HG03103 (cell line): ENCODE results near the gene TMEM235.

Experiments used
- ATAC-seq: cut with Tn5 transposase; IDR thresholded peaks from one replicate; pipeline ENCODE4 v1.9.1; 2021; ENCODE audit warnings: low read depth; ENCODE audit not compliant: unreplicated experiment

Gene TMEM235

DNA sequence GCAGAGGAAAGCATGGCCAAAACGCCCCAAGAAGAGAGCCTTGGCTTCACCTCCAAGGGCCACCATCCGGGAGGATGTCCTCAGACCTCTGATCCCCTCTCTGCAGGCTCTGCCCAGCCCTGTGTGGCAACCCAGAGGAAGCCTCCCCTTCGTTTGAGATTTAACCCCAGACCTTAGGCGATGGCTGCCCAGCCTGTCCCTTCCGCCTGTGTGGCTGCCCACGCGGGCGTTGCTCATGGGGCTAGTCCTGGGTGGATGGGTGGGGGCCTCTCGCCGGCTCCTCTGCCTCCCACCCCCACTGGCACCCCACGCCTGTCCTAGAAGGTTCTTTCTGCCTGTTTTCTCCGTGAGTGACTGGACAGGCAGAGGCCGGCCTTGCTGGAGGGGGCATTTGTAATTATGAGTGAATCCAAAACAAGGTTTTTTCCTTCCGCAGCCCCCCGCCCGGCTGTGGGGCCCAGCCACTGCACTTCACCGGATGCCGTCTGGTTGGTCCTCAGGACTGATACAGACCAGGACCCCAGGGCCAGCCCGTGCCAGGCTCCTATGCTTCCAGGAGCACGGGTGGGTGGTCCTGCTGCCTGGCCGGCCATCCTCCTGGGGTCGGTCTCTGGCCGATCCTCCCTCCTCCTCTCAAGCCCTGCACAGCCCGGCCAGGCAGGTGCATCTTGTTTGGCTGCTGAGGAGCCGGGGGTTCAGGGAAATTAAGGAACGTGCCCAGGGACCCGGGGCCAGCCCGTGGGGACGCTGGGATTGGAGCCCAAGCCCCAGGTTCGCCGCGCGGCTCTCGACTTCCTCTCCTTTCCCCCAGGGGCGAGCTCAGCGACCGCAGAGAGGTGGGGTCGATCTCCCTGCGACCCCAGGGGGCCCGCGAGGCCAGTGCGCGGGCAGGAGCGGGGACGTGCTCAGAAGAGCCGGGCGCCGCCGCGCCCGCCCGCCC, at the start of gene TMEM235:
Gene TMEM235 (plus strand): TSS at position 636 of the 940 bp plus-strand sequence. CDS start 393 bp downstream, outside the sequence.
- no peak for ATAC-seq

DNA sequence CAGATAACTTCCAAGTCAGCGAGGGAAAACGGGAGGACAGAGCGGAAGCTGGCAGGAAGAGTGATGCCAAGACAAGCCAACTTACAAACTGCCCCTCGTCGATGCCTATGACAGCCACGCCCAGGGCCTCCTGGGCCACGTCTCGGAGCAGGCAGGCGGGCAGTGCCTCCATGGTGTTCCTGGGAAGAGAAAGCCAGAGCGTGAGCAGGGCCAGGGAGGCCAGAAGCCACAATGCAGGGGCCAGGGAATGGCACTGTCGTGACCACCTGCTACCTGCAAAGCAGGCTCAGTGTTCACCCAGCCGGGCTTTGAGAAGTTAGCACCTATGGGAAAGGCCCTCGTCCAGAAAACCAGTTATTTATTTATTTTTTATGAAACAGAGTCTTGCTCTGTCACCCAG, 48.9 kb upstream of the TMEM235 start:
- no peak for ATAC-seq

GRCh38 chr17:78183916-78184315, 47.5 kb upstream of the TMEM235 start:
- no peak for ATAC-seq

- ATAC-seq = no peak
Measured at GRCh38 chr17:78184351-78184750, 47.1 kb upstream of the TMEM235 start.

DNA sequence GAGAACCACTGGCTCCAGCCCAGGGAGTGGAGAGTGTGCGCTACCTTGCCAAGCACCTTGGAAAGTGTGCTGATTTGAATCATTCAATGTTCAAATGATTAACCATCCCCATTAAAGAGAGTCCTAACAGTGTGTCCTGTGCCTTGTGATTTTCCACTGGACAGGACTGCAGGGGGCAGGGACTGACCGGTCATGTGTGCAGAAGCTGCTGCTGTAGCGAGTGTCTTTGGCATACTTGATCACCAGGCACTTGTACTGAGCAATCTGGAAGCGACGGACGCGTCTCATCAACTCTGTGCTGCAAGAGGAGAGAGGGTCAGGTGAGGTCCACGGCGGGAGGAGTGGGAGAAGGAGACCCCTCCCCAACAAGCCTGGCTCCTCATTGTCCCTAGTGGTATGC, 46.6 kb upstream of the TMEM235 start:
- no peak for ATAC-seq

DNA sequence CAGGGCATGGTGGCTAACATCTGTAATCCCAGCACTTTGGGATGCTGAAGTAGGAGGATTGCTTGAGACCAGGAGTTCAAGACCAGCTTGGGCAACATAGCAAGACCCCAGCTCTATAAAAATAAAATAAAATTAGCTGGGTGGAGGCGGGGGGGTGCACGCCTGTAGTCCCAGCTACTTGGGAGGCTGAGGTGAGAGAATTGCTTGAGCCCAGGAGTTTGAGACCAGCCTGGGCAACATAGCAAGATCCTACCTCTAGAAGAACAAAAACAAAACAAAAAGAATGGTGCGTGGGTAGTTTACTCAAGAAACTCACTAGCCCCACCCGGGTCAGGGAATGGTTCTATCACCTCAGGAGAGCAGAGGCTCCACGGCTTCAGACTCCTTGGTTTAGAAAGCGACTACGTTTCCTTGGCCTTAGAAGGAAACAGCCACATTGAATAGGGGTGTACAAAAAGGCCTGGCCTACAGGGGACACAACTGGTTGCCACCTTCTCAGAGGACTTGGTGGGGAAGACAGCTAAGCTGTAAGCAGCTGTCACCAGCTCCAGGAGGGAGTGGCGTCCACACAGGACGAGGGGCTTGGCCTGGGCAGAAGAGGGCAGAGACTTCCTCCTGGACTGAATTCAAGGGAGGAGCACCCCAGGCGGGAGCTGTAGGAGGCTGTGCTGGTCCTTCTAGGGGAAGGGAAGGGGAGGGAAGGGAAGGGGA, 45.3 kb upstream of the TMEM235 start:
- ATAC-seq = no peak

DNA sequence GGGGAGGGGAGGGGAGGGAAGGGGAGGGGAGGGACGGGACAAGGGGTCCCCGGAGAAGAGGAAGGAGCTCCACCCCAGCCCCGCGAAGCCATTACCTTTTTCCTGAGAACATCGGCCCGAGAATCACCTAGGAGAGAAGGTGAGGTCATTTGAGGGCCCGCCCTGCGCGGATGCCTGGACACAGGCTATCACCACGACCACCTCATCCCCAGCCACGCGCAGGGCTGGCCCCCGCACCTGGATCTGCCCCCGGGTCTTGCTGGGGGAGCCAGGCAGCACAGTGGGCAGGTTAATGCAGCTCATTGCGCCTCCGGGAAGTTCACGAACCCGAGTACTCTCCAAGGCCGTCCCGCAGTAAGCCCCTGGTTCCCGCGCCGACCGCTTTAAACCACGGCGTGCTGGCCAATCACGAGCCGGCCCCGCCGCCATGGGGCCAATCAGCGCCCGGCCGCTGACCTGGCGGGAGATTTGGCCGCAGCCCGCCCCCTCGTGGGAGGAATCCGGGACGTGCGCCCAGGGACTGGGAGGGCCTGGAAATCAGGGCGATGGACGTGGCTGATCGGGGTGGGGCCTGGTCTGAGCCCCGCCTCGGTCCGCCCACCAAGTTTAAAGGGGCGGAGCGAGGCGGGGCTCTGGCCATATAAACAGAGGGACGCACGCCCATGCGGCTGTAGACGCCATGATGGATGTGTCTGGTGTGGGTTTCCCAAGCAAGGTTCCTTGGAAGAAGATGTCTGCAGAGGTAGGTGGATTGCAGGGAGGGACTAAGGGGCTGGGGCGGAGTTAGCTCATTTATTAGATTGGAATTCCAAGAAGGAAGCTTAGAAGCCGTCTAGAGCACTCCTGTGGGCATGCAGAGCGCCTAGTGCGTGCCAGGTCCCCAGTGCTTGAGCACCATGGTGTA, 44.5 kb upstream of the TMEM235 start, which contains the start of the genes AFMID and TK1:
Gene AFMID (plus strand): TSS at position 671 of the 904 bp plus-strand sequence. CDS start 9 bp downstream, at position 680.
Gene TK1 (minus strand): TSS at position 361 of the 904 bp plus-strand sequence. CDS start 58 bp downstream, at position 303.
- ATAC-seq = peak; percentile 88

GRCh38 chr17:78196716-78197115, 34.7 kb upstream of the TMEM235 start:
- no peak for ATAC-seq

GRCh38 chr17:78197147-78197832, 34.1 kb upstream of the TMEM235 start:
- no peak for ATAC-seq

DNA sequence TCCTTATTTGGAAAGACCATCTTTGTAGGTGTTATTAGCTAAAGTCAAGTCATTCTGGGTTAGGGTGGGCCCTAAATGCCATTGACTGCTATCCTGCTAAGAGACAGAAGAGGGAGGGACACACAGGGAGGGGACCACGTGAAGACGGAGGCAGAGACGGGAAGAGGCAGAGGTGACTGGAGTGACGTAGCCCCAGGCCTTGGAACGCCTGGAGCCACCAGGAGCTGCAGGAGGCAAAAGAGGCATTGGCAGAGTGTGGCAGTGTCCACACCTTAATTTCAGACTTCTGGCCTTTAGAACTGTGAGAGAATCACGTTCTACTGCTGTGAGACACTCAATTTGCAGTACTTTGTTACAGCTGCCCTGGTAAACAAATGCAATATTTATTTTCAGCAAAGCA, 31.0 kb upstream of the TMEM235 start:
- no peak for ATAC-seq

GRCh38 chr17:78202666-78203065, 28.8 kb upstream of the TMEM235 start:
- ATAC-seq = no peak

DNA sequence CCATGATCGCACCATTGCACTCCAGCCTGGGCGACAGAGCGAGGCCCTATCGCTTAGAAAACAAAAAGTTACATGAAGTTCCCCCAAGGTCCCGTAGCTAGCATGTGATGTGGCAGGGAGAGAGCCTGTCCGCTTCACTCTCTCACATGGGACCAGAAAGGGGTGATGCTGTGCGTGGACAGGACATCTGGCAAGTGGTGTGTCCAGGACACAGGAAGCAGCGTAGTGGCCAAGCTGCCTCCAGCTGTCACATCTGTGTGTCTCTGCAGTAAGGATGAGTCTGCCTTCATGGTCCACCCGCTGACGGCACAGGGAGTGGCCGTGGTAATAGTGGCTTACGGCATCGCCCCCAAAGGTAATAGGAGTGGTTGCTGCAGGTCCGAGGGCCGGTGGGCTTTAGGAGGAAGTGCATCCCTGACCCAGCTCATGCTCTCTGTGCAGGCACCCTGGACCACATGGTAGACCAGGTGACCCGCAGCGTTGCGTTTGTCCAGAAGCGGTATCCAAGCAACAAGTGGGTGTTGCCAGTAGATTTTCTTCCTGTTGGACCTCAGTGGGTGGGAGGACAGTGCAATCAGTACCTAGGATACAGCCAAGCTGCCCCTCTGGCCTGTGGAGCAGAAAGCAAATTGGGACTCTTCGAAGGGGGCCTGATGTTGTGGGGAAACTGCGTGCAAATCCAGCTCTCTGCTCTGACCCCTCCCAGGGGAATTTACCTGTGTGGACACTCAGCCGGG, 26.9 kb upstream of the TMEM235 start:
- ATAC-seq = no peak

DNA sequence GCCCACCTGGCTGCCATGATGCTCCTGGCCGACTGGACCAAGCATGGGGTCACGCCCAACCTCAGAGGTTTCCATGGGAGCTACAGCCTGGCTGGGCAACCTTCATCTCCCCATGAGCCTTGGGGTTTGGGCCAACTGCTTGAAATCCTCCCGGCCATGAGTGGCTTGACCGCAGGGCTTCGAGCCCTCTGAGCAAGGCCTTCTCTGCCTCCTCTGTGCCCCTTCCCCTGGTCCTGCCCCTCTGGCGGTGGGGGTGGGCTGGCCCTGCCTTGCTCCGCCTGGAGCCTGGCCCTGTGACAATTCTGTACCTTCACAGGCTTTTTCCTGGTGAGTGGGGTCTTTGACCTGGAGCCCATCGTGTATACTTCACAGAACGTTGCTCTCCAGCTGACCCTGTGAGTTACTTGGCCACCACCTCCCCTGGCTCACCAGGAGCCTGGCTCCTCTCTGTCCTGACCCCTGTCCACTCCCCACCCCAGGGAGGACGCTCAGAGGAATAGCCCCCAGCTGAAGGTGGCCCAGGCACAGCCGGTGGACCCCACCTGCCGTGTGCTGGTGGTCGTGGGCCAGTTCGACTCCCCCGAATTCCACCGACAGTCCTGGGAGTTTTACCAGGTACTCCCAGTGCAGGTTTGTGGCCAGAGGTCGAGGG, 26.2 kb upstream of the TMEM235 start:
- ATAC-seq = no peak

DNA sequence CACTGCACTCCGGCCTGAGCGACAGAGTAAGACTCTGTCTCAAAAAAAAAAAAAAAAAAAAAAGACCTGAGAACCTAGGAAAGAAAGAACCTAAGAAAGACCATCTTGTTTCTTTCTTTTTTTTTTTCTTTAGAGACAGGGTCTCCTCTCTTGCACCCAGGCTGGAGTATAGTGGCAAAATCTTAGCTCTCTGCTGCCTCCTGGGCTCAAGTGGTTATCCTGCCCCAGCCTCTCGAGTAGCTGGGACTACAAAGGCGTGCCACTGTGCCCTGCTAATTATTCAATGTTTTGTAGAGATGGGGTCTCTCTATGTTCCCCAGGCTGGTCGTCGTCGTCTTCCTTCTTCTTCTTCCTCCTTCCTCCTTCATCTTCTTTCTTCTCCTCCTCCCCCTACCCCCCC, 25.1 kb upstream of the TMEM235 start:
- no peak for ATAC-seq

- ATAC-seq = no peak
Measured at GRCh38 chr17:78208486-78208885, 22.9 kb upstream of the TMEM235 start.

GRCh38 chr17:78210111-78210510, 21.3 kb upstream of the TMEM235 start:
- ATAC-seq = no peak

DNA sequence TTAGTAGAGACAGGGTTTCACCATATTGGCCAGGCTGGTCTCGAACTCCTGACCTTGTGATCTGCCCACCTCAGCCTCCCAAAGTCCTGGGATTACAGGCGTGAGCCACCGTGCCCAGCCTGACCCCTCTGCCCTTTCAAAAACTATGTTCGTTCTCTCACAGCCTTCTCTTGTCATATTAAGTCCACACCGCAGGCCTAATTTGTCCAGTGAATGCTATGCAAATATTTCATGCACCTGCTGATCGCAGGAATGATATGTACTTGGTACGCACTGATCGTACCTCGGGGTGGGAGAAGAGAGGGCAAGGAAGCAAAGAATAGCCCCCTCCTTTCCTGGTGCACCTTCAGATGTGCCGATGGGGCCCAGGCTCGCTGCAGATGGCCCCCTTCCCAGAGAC, 20.4 kb upstream of the TMEM235 start:
- ATAC-seq = no peak

GRCh38 chr17:78214016-78214705, 17.3 kb upstream of the TMEM235 start, which contains the start of gene BIRC5:
BIRC5 (plus strand) TSS chr17:78214253; CDS start chr17:78214317, 64 bp downstream.
- peak; percentile 88 for ATAC-seq
